Activated CD4-positive, alpha-beta T cell treated with anti-CD3 and anti-CD28 coated beads, Interleukin-2, amount 10 ng/mL, durations not matched to agents 7 days and 5 days (primary cell): ENCODE results near the gene MEIOSIN. TPM values are rescaled to one million over a fixed set of nuclear protein-coding genes. Genes with fewer than 3 reads are reported as not detected.
A peak's percentile ranks its signal among the peaks of the same experiment; 100 is the strongest.
"Not testable (repeated sequence)": the region's sequence is repeated elsewhere in the genome, so short reads cannot be mapped to it uniquely, and the experiment has no call there.

Experiments used
- CTCF ChIA-PET: fragments of 350-600 bp; sonication (Branson Sonifier 250); formaldehyde crosslinking; loops from one replicate; lab custom pipeline; 2021; ENCODE audit warnings: antibody characterized with exemption; lab: Charles Lee
- POLR2A ChIA-PET: fragments of 350-600 bp; sonication (Branson Sonifier 250); formaldehyde crosslinking; loops from one replicate; lab custom pipeline; 2021; ENCODE audit warnings: antibody characterized with exemption; lab: Charles Lee
- DNase-seq: peaks from one replicate; pipeline ENCODE4 v3.0.0-alpha.2; 2020
- H3K27ac Mint-ChIP-seq: one replicate; pipeline ENCODE4 v1.8.0; 2021; ENCODE audit warnings: mild to moderate bottlenecking, moderate library complexity, mixed read lengths
- H3K27me3 Mint-ChIP-seq: one replicate; pipeline ENCODE4 v1.8.0; 2021; ENCODE audit warnings: mixed read lengths
- H3K36me3 Mint-ChIP-seq: one replicate; pipeline ENCODE4 v1.8.0; 2021; ENCODE audit warnings: low read depth, mixed read lengths
- H3K4me1 Mint-ChIP-seq: one replicate; pipeline ENCODE4 v1.8.0; 2021; ENCODE audit warnings: mixed read lengths
- H3K4me3 Mint-ChIP-seq: one replicate; pipeline ENCODE4 v1.8.0; 2021; ENCODE audit warnings: mild to moderate bottlenecking, moderate library complexity, mixed read lengths
- H3K9me3 Mint-ChIP-seq: one replicate; pipeline ENCODE4 v1.8.0; 2021; ENCODE audit warnings: mixed read lengths
- total RNA-seq, 2 experiments: library from RNA; stranded (reverse); gene quantifications; one replicate each; pipeline ENCODE4 v1.2.3, GENCODE V29; 2021

The MEIOSIN gene
- total RNA-seq, 2 experiments from 2014 or later, result not detected

- ChIA-PET POLR2A (no interaction called here), CTCF (interaction anchor here (1.6 kb wide), 1 partner anchor 31 kb away, joined by 4 read pairs; no protein-coding TSS in a partner anchor)
- no peaks in the 10 kb centered on the region for H3K9me3 Mint-ChIP-seq
- no peak overlapping the region for H3K27ac Mint-ChIP-seq
- H3K4me3 Mint-ChIP-seq, result no peak overlapping the region
- peaks cover 6% of the 10 kb centered on the region for H3K4me1 Mint-ChIP-seq
- peaks cover 30% of the 10 kb centered on the region for H3K36me3 Mint-ChIP-seq
- H3K27me3 Mint-ChIP-seq, result peaks cover 20% of the 10 kb centered on the region
- DNase-seq, result no peak
These were observed 52.7 kb downstream of the MEIOSIN start for GRCh38 chr19:45785781-45786532.

GRCh38 chr19:45786533-45786894 lies 53.3 kb downstream of the MEIOSIN start:
- POLR2A ChIA-PET, result no interaction called here
- peaks cover 30% of the 10 kb centered on the region for H3K36me3 Mint-ChIP-seq
- CTCF ChIA-PET, result interaction anchor here (0.9 to 1.6 kb wide), 3 partner anchors 12 to 30 kb away, joined by 3 to 4 read pairs (median 4); partner anchors contain the start of gene SIX5

GRCh38 chr19:45789035-45789786 lies 56.0 kb downstream of the MEIOSIN start:
- Mint-ChIP-seq H3K4me3 (no peak overlapping the region), H3K27ac (no peak overlapping the region), H3K9me3 (no peaks in the 10 kb centered on the region), H3K27me3 (peaks cover 29% of the 10 kb centered on the region), H3K36me3 (peaks cover 32% of the 10 kb centered on the region), H3K4me1 (peaks cover 30% of the 10 kb centered on the region)
- ChIA-PET POLR2A (no interaction called here), CTCF (interaction anchor here (0.7 to 5.1 kb wide), 4 partner anchors 10 to 977 kb away, joined by 3 to 34 read pairs (median 6); partner anchors contain the start of gene SIX5)
- no peak for DNase-seq

More at GRCh38 chr19:45786533-45786894, 53.3 kb downstream of the MEIOSIN start:
- H3K27ac Mint-ChIP-seq, result no peak overlapping the region
- H3K9me3 Mint-ChIP-seq, result no peaks in the 10 kb centered on the region
- no peak for DNase-seq
- no peak overlapping the region for H3K4me3 Mint-ChIP-seq
- peaks cover 12% of the 10 kb centered on the region for H3K4me1 Mint-ChIP-seq
- peaks cover 18% of the 10 kb centered on the region for H3K27me3 Mint-ChIP-seq

- H3K27me3 Mint-ChIP-seq, result peaks cover 43% of the 10 kb centered on the region
- DNase-seq, result peak; percentile 68
- peaks cover 30% of the 10 kb centered on the region for H3K4me1 Mint-ChIP-seq
- H3K36me3 Mint-ChIP-seq, result peaks cover 32% of the 10 kb centered on the region
- POLR2A ChIA-PET, result no interaction called here
- CTCF ChIA-PET, result interaction anchor here (0.6 to 5.1 kb wide), 4 partner anchors 12 to 26 kb away, joined by 3 to 34 read pairs (median 10); partner anchors contain the start of gene SIX5
- peak overlapping the region; percentile 83 for H3K4me3 Mint-ChIP-seq
- H3K9me3 Mint-ChIP-seq, result no peaks in the 10 kb centered on the region
- H3K27ac Mint-ChIP-seq, result no peak overlapping the region
These were observed 57.7 kb downstream of the MEIOSIN start for GRCh38 chr19:45790942-45791341.

GRCh38 chr19:45791744-45792469 lies 58.7 kb downstream of the MEIOSIN start:
- Mint-ChIP-seq H3K36me3 (peaks cover 27% of the 10 kb centered on the region), H3K27ac (peak overlapping the region; percentile 77), H3K9me3 (no peaks in the 10 kb centered on the region), H3K4me3 (peak overlapping the region; percentile 83), H3K27me3 (peaks cover 49% of the 10 kb centered on the region), H3K4me1 (peaks cover 30% of the 10 kb centered on the region)
- no peak for DNase-seq
- POLR2A ChIA-PET, result interaction anchor here (0.7 kb wide), 1 partner anchor 214 kb away, joined by 3 read pairs; no protein-coding TSS in a partner anchor
- CTCF ChIA-PET, result interaction anchor here (1.6 to 5.1 kb wide), 4 partner anchors 13 to 25 kb away, joined by 5 to 34 read pairs (median 10); partner anchors contain the start of gene SIX5

- Mint-ChIP-seq H3K36me3 (peaks cover 23% of the 10 kb centered on the region), H3K4me3 (peak within 1 kb of the TSS; percentile 83), H3K27ac (peak within 1 kb of the TSS; percentile 77), H3K4me1 (peaks cover 30% of the 10 kb centered on the region), H3K9me3 (no peaks in the 10 kb centered on the region), H3K27me3 (peaks cover 47% of the 10 kb centered on the region)
- ChIA-PET POLR2A (interaction anchor here (0.6 to 0.7 kb wide), 4 partner anchors 24 to 1158 kb away, joined by 3 to 7 read pairs (median 3); partner anchors contain the start of gene SIX5), CTCF (interaction anchor here (0.6 to 5.1 kb wide), 11 partner anchors 13 to 353 kb away, joined by 3 to 34 read pairs (median 4); partner anchors contain the start of gene SIX5)
- DNase-seq, result peak; percentile 99
These were observed 59.4 kb downstream of the MEIOSIN start, which contains the start of gene DMWD for GRCh38 chr19:45792470-45793177. Gene DMWD, minus strand, starts transcription at chr19:45792845. Its CDS starts 89 bp downstream, at chr19:45792756.

- ChIA-PET POLR2A (interaction anchor here (0.6 to 0.7 kb wide), 2 partner anchors 24 to 1157 kb away, joined by 3 read pairs; partner anchors contain the start of gene SIX5), CTCF (interaction anchor here (0.6 to 5.1 kb wide), 10 partner anchors 12 to 353 kb away, joined by 3 to 34 read pairs (median 4); partner anchors contain the start of gene SIX5)
- DNase-seq, result no peak
- peak overlapping the region; percentile 67 for H3K4me3 Mint-ChIP-seq
- peaks cover 19% of the 10 kb centered on the region for H3K36me3 Mint-ChIP-seq
- peak overlapping the region; percentile 14 for H3K27ac Mint-ChIP-seq
- peaks cover 46% of the 10 kb centered on the region for H3K27me3 Mint-ChIP-seq
- H3K4me1 Mint-ChIP-seq, result peaks cover 30% of the 10 kb centered on the region
- H3K9me3 Mint-ChIP-seq, result no peaks in the 10 kb centered on the region
These were observed 59.9 kb downstream of the MEIOSIN start for GRCh38 chr19:45793178-45793564.

GRCh38 chr19:45793876-45794275 lies 60.6 kb downstream of the MEIOSIN start:
- Mint-ChIP-seq H3K4me3 (peak overlapping the region; percentile 9), H3K4me1 (peaks cover 33% of the 10 kb centered on the region), H3K9me3 (no peaks in the 10 kb centered on the region), H3K27me3 (peaks cover 44% of the 10 kb centered on the region), H3K27ac (no peak overlapping the region), H3K36me3 (peaks cover 15% of the 10 kb centered on the region)
- POLR2A ChIA-PET, result no interaction called here
- CTCF ChIA-PET, result interaction anchor here (0.7 to 5.1 kb wide), 3 partner anchors 15 to 57 kb away, joined by 4 to 34 read pairs (median 5); partner anchors contain the start of gene SIX5
- no peak for DNase-seq

- Mint-ChIP-seq H3K27me3 (peaks cover 44% of the 10 kb centered on the region), H3K4me1 (peaks cover 36% of the 10 kb centered on the region), H3K9me3 (no peaks in the 10 kb centered on the region), H3K36me3 (peaks cover 7% of the 10 kb centered on the region), H3K4me3 (no peak overlapping the region), H3K27ac (no peak overlapping the region)
- DNase-seq, result no peak
- CTCF ChIA-PET, result interaction anchor here (0.6 to 1.4 kb wide), 4 partner anchors 16 to 27 kb away, joined by 3 to 6 read pairs (median 4); partner anchors contain the start of gene SIX5
- POLR2A ChIA-PET, result no interaction called here
These were observed 61.4 kb downstream of the MEIOSIN start for GRCh38 chr19:45794627-45795026.

- Mint-ChIP-seq H3K27me3 (peaks cover 50% of the 10 kb centered on the region), H3K4me3 (no peak overlapping the region), H3K9me3 (no peaks in the 10 kb centered on the region), H3K4me1 (peaks cover 7% of the 10 kb centered on the region), H3K27ac (no peak overlapping the region), H3K36me3 (no peaks in the 10 kb centered on the region)
- peak; percentile 56 for DNase-seq
- ChIA-PET POLR2A (interaction anchor here (1.1 kb wide), 1 partner anchor 30 kb away, joined by 4 read pairs; the partner anchor contains the start of gene SIX5), CTCF (interaction anchor here (0.8 to 5.1 kb wide), 12 partner anchors 10 to 466 kb away, joined by 3 to 45 read pairs (median 4); partner anchors contain the start of genes SIX5 and SYMPK)
These were observed 65.8 kb downstream of the MEIOSIN start for GRCh38 chr19:45798995-45799517.

GRCh38 chr19:45799541-45799940 lies 66.3 kb downstream of the MEIOSIN start:
- not testable (repeated sequence) for H3K27ac Mint-ChIP-seq, H3K4me1 Mint-ChIP-seq, H3K4me3 Mint-ChIP-seq, DNase-seq, H3K9me3 Mint-ChIP-seq, H3K36me3 Mint-ChIP-seq
- POLR2A ChIA-PET, result interaction anchor here (0.7 to 1.1 kb wide), 2 partner anchors 31 to 78 kb away, joined by 3 to 4 read pairs; partner anchors contain the start of gene SIX5
- H3K27me3 Mint-ChIP-seq, result peaks cover 49% of the 10 kb centered on the region
- CTCF ChIA-PET, result interaction anchor here (0.8 to 5.1 kb wide), 12 partner anchors 9 to 65 kb away, joined by 3 to 45 read pairs (median 4); partner anchors contain the start of genes SIX5 and SYMPK
